Stomach (tissue), 9 donors: ENCODE measurements around the gene CRACR2B. TPM values are rescaled to one million over a fixed set of nuclear protein-coding genes. Genes with fewer than 3 reads are reported as not detected.

Experiments used
- DNase-seq, 2 donors: peaks; one replicate each; pipeline versions ENCODE4 v3.0.0 to v3.0.0-alpha.2; 2013 to 2019
- H3K27ac ChIP-seq, 5 donors: fragments of 200-600 bp in 4 of 5; sonication (generic) in 4 of 5; one replicate each; pipeline ENCODE4 v1.5.1; 2013 to 2019; ENCODE audit warnings: mild to moderate bottlenecking in 1 of 5, moderate library complexity in 1 of 5
- H3K27me3 ChIP-seq, 3 donors: fragments of 200-600 bp; sonication (generic); one replicate each; pipeline ENCODE4 v1.5.1; 2017 to 2019; ENCODE audit warnings: mixed run types in 1 of 3
- H3K36me3 ChIP-seq, 4 donors: fragments of 200-600 bp; sonication (generic); 1 replicate in 3 of 4; 2 replicates in 1 of 4; pipeline ENCODE4 v1.5.1; 2016 to 2019
- H3K4me1 ChIP-seq, 4 donors: fragments of 200-600 bp; sonication (generic); one replicate each; pipeline ENCODE4 v1.5.1; 2016 to 2019
- H3K4me3 ChIP-seq, 4 donors: fragments of 200-600 bp; sonication (generic) in 3 of 4; one replicate each; pipeline ENCODE4 v1.5.1; 2016 to 2019; ENCODE audit warnings: mild to moderate bottlenecking in 1 of 4
- H3K9me3 ChIP-seq, 4 donors: fragments of 200-600 bp; sonication (generic); one replicate each; pipeline ENCODE4 v1.5.1; 2016 to 2019
- EP300 ChIP-seq: sonication (generic); formaldehyde crosslinking; IDR thresholded peaks from one replicate; pipeline ENCODE4 v1.6.1; 2017; ENCODE audit warnings: antibody characterized with exemption
- POLR2A ChIP-seq, 4 donors: fragments of 450-650 bp; IDR thresholded peaks; one replicate each; pipeline ENCODE4 v1.6.1; 2016; ENCODE audit warnings: antibody characterized with exemption in 4 of 4, control low read depth in 2 of 4, mild to moderate bottlenecking in 1 of 4, moderate library complexity in 1 of 4
- POLR2AphosphoS5 ChIP-seq, 3 donors: sonication (generic); formaldehyde crosslinking; IDR thresholded peaks; one replicate each; pipeline ENCODE4 v1.6.1; 2016; ENCODE audit warnings: antibody characterized with exemption in 3 of 3
- WGBS, 5 donors: extraction: QIAGEN DNeasy Blood & Tissue Kit in 3 of 5; methylation state at CpG; one replicate each; pipeline versions ENCODE4 v1.1.5 to v1.1.7; 2013 to 2018; 5-methylcytosine and 5-hydroxymethylcytosine counted together
- intact Hi-C: fragments of 100-400 bp; cut with DNase I; formaldehyde crosslinking; loops from one replicate; pipeline ENCODE4 v1.15.1; 2023; ENCODE audit warnings: low total_unique reads
- polyA plus RNA-seq, 3 donors: library from polyadenylated mRNA; stranded (reverse); fragments of 200-250 nt; gene quantifications; one replicate each; pipeline ENCODE4 v1.2.3, GENCODE V29; 2013
- total RNA-seq, 5 donors: library from RNA; depleted of rRNA; stranded (reverse); fragments of >200 nt; gene quantifications; one replicate each; pipeline versions ENCODE4 v1.1.0 to v1.2.3, GENCODE V29; 2014 to 2016
- TF ChIP-seq, protein P1 (sequence below), 7 experiments: fragments of 450-650 bp in 4 of 7; fragments of 200-600 bp in 3 of 7; sonication (generic) in 3 of 7; IDR thresholded peaks; one replicate each; pipeline ENCODE4 v1.5.1; 2016 to 2019; ENCODE audit warnings: antibody characterized with exemption in 7 of 7, control low read depth in 2 of 7, mild to moderate bottlenecking in 1 of 7
- donor health status: healthy with polysubstance abuse.
- donor health status: Bipolar disorder and iron deficiency.
- donor health status: healthy.

The CRACR2B gene
- total and polyA plus RNA-seq, 8 donors = 12.7 to 556 (median 126) TPM

DNA sequence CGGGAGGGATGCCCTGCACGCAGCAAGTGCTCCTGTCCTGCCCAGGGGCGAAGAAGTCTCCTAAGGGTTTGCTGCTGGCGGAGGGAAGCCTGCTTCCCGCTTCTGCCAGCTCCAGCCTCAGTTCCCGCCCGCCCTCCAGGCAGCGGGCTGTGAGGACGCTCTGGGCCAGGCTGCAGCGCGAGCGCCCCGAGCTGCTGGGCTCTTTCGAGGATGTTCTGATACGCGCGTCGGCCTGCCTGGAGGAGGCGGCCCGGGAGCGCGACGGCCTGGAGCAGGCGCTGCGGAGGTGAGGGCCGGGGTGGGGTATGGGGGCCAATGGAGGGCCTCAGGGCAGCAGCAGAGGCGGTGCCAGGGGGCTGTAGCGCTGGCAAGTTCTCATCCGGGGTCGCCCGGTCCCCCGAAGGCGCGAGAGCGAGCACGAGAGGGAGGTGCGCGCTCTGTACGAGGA is 2.2 kb downstream of the CRACR2B start:
- intact Hi-C loops = no loop called here
- H3K4me3 ChIP-seq = peak overlapping the region; percentile 35 to 54 (median 40)

DNA sequence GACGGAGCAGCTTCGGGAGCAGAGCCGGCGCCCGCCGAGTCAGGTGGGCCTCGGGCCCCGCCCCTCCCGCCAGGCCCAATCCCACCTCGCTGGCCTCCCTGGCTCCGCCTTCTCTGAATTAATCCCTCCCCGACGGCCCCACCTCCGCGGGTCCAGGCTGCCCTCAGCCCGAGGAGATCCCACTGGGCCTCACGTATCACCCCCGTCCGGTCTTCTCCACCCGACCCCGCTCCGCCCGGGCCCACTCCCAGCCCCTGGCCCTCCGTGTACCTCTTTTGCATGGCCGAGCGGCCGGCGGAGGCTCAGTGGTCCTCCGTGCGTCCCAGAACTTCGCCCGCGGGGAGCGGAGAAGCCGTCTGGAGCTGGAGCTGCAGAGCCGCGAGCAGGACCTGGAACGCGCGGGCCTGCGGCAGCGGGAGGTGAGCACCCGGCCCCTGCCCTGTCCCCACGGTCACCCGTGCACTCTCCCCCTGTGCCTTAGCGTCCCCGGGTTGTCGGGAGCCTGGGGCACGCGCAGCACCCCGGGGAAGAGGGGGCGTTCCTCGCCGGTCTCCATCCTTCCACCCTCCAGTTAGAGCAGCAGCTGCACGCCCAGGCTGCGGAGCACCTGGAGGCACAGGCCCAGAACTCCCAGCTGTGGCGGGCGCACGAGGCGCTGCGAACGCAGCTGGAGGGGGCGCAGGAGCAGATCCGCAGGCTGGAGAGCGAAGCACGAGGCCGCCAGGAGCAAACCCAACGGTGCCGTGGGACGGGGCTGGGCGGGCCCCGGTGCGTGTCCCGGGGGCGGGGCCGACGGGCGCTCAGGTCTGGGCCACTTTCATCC is 2.8 kb downstream of the CRACR2B start:
- Histone ChIP-seq H3K4me3 (peak overlapping the region; percentile 35 to 54 (median 40)), H3K27ac (peak overlapping the region; percentile 89 to 96 (median 94)), H3K27me3 (peaks cover 0 to 72% (median 40%) of the 10 kb centered on the region in 3 donors), H3K36me3 (peaks cover 0 to 4% (median 2%) of the 10 kb centered on the region in 4 donors), H3K4me1 (peaks cover 83 to 98% (median 95%) of the 10 kb centered on the region in 4 donors), H3K9me3 (no peaks in the 10 kb centered on the region)
- peak; percentile 72 to 94 for DNase-seq
- intact Hi-C loops = no loop called here
- 4 to 19% (median 12%) methylated on average over 47 to 78 of the region's 78 CpGs for WGBS, 5 donors
- TF ChIP-seq EP300 (no peak), POLR2AphosphoS5 (IDR thresholded peaks at IDR 0.05) (no peak), POLR2A (IDR thresholded peaks at IDR 0.05) (no peak)
- TF ChIP-seq, protein P1, sequence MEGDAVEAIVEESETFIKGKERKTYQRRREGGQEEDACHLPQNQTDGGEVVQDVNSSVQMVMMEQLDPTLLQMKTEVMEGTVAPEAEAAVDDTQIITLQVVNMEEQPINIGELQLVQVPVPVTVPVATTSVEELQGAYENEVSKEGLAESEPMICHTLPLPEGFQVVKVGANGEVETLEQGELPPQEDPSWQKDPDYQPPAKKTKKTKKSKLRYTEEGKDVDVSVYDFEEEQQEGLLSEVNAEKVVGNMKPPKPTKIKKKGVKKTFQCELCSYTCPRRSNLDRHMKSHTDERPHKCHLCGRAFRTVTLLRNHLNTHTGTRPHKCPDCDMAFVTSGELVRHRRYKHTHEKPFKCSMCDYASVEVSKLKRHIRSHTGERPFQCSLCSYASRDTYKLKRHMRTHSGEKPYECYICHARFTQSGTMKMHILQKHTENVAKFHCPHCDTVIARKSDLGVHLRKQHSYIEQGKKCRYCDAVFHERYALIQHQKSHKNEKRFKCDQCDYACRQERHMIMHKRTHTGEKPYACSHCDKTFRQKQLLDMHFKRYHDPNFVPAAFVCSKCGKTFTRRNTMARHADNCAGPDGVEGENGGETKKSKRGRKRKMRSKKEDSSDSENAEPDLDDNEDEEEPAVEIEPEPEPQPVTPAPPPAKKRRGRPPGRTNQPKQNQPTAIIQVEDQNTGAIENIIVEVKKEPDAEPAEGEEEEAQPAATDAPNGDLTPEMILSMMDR (IDR thresholded peaks at IDR 0.05) = no peak

More for the DNA sequence above, 2.2 kb downstream of the CRACR2B start:
- H3K9me3 ChIP-seq = no peaks in the 10 kb centered on the region
- DNase-seq = no peak
- peaks cover 0 to 78% (median 40%) of the 10 kb centered on the region in 3 donors for H3K27me3 ChIP-seq
- H3K27ac ChIP-seq = peak overlapping the region; percentile 89 to 96 (median 94)
- TF ChIP-seq, protein P1 (IDR thresholded peaks at IDR 0.05) = no peak
- peak in 1 of 3 donors; percentile 16 for TF ChIP-seq POLR2AphosphoS5 (IDR thresholded peaks at IDR 0.05)
- WGBS, 5 donors = 0 to 15% (median 4%) methylated on average over 4 to 38 of the region's 39 CpGs
- peaks cover 80 to 98% (median 93%) of the 10 kb centered on the region in 4 donors for H3K4me1 ChIP-seq
- peaks cover 5 to 10% (median 9%) of the 10 kb centered on the region in 4 donors for H3K36me3 ChIP-seq

DNA sequence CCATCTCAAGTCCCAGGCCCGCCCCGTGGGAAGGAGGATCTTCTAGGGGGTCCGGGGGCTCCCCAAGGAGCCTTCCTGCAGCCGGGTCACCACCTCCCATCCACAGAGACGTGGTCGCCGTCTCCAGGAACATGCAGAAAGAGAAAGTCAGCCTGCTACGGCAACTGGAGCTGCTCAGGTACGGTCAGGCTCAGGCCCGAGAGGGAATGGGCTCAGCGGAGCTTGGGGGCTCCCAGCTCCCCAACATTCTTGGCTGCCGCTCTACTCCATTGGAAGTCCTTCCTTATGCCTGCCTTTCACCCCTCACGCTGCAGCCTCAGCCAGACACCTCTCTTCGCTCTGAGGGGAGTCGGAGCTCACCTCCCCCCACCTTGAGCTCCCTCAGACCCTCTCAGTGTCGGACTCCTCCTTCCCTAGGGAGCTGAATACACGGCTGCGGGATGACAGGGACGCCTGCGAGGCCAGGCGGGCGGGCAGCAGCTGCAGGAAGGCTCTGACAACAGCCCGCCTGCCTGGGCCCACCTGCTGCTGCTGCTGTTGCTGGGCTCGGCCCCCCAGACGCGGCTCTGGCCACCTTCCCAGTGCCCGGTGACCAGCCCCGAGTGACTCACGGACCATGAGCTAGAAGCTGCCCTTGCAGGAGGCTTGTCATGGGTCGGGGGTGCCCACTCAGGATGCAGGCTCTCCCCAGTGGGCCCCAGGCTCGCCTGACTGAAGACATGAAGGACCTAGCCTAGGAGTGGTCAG is 3.6 kb downstream of the CRACR2B start:
- Histone ChIP-seq H3K4me3 (peak overlapping the region in 2 of 4 donors; percentile 35 to 54), H3K4me1 (peaks cover 82 to 97% (median 95%) of the 10 kb centered on the region in 4 donors), H3K36me3 (peaks cover 4 to 6% (median 5%) of the 10 kb centered on the region in 4 donors), H3K9me3 (no peaks in the 10 kb centered on the region), H3K27me3 (peaks cover 0 to 64% (median 40%) of the 10 kb centered on the region in 3 donors), H3K27ac (no peak overlapping the region)
- intact Hi-C loops = no loop called here
- TF ChIP-seq EP300 = no peak
- no peak for TF ChIP-seq POLR2AphosphoS5 (IDR thresholded peaks at IDR 0.05)
- TF ChIP-seq POLR2A (IDR thresholded peaks at IDR 0.05) = no peak
- TF ChIP-seq, protein P1 (IDR thresholded peaks at IDR 0.05) = no peak
- DNase-seq = no peak
- 58 to 73% (median 60%) methylated on average over 24 to 31 of the region's 31 CpGs for WGBS, 5 donors

DNA sequence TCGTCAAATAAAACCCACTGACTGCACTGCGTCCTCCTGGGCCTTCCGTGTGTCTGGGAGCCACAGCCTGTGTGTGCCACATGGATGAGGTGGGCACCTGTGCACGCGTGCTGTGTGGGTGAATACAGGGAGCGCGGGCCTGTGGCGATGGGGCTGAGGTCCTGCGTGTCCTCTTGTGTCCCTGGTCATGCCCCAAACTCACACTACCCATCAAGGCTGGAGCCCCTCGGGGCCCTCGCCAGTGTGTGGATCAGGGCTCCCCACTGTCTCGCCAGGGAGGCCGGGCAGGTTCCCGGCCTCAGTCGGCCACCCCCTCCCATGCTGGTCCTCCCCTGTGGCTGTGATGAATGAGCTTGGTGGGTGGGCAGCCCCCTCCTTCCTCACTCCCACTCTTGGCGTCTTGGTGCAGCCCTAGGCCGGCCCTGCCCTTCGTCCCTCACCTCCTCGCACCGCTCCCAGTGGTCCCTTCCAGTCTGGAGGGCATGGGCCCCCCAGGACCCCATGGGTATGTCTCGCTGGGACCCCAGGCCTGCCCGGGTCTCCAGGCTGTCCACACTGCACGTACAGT is 4.3 kb downstream of the CRACR2B start:
- Histone ChIP-seq H3K27ac (peak overlapping the region; percentile 85 to 98 (median 91)), H3K36me3 (peaks cover 12 to 13% (median 12%) of the 10 kb centered on the region in 4 donors), H3K4me3 (peak overlapping the region; percentile 73 to 80 (median 76)), H3K4me1 (peaks cover 80 to 96% (median 92%) of the 10 kb centered on the region in 4 donors), H3K27me3 (peaks cover 0 to 57% (median 36%) of the 10 kb centered on the region in 3 donors), H3K9me3 (no peaks in the 10 kb centered on the region)
- 63 to 78% (median 69%) methylated on average over 15 to 23 of the region's 23 CpGs for WGBS, 5 donors
- TF ChIP-seq, protein P1 (IDR thresholded peaks at IDR 0.05) = no peak
- no peak for TF ChIP-seq POLR2AphosphoS5 (IDR thresholded peaks at IDR 0.05)
- TF ChIP-seq EP300 = no peak
- TF ChIP-seq POLR2A (IDR thresholded peaks at IDR 0.05) = no peak
- DNase-seq = no peak
- intact Hi-C loops = no loop called here
